Gastrocnemius medialis (tissue), 4 donors: ENCODE results near the gene POGLUT3.

Source experiments
- CTCF ChIP-seq, 5 experiments: fragments of 450-650 bp in 3 of 5; fragments of 200-600 bp in 2 of 5; sonication (generic) in 2 of 5; IDR thresholded peaks in 4 of 5; conservative IDR thresholded peaks in 1 of 5; 1 replicate in 4 of 5; 2 replicates in 1 of 5; pipeline ENCODE4 v1.5.1; 2016 to 2019; ENCODE audit warnings: antibody characterized with exemption in 5 of 5, mild to moderate bottlenecking in 3 of 5, moderate library complexity in 3 of 5
- POLR2A ChIP-seq, 2 donors: fragments of 450-650 bp; IDR thresholded peaks; one replicate each; pipeline ENCODE4 v1.6.1; 2017; ENCODE audit warnings: antibody characterized with exemption in 2 of 2, mild to moderate bottlenecking in 2 of 2, moderate library complexity in 2 of 2

- TF ChIP-seq CTCF (IDR thresholded peaks at IDR 0.05 in 4 of 5, conservative IDR thresholded peaks at IDR 0.05 in 1 of 5), result no peak
- no peak for TF ChIP-seq POLR2A (IDR thresholded peaks at IDR 0.05)
These were observed 29.7 kb downstream of the POGLUT3 start for GRCh38 chr11:108468478-108468864.
